Retinal pigment epithelial cell (primary cell): Measurements from ENCODE around the gene AACS.

ENCODE experiments used
- DNase-seq: peaks from one replicate; pipeline ENCODE4 v3.0.0-alpha.2; 2010; ENCODE audit warnings: low read depth
- H3K4me3 ChIP-seq: 2 replicates; pipeline ENCODE4 v1.5.1; 2011; ENCODE audit warnings: mild to moderate bottlenecking, low read length, control low read depth, moderate library complexity
- TF ChIP-seq, protein P1 (sequence below): conservative IDR thresholded peaks from 2 replicates; pipeline ENCODE4 v1.5.1; 2011; ENCODE audit warnings: low read depth, low read length, control low read depth, inconsistent platforms

AACS gene

GRCh38 chr12:125033288-125033687, 31.9 kb upstream of the AACS start:
- H3K4me3 ChIP-seq: no peak overlapping the region
- no peak for DNase-seq
- TF ChIP-seq, protein P1, sequence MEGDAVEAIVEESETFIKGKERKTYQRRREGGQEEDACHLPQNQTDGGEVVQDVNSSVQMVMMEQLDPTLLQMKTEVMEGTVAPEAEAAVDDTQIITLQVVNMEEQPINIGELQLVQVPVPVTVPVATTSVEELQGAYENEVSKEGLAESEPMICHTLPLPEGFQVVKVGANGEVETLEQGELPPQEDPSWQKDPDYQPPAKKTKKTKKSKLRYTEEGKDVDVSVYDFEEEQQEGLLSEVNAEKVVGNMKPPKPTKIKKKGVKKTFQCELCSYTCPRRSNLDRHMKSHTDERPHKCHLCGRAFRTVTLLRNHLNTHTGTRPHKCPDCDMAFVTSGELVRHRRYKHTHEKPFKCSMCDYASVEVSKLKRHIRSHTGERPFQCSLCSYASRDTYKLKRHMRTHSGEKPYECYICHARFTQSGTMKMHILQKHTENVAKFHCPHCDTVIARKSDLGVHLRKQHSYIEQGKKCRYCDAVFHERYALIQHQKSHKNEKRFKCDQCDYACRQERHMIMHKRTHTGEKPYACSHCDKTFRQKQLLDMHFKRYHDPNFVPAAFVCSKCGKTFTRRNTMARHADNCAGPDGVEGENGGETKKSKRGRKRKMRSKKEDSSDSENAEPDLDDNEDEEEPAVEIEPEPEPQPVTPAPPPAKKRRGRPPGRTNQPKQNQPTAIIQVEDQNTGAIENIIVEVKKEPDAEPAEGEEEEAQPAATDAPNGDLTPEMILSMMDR: no peak

- H3K4me3 ChIP-seq: no peak overlapping the region
- TF ChIP-seq, protein P1: peak; percentile 3
- no peak for DNase-seq
Measured at GRCh38 chr12:125038976-125039625, 26.1 kb upstream of the AACS start.

GRCh38 chr12:125049093-125049458, 16.2 kb upstream of the AACS start:
- H3K4me3 ChIP-seq: peak overlapping the region; percentile 64
- no peak for DNase-seq
- TF ChIP-seq, protein P1: no peak

- no peak for DNase-seq
- H3K4me3 ChIP-seq: no peak overlapping the region
- TF ChIP-seq, protein P1: no peak
Measured at GRCh38 chr12:125050446-125050845, 14.8 kb upstream of the AACS start.

GRCh38 chr12:125050868-125051267, 14.4 kb upstream of the AACS start:
- H3K4me3 ChIP-seq: no peak overlapping the region
- DNase-seq: no peak
- TF ChIP-seq, protein P1: no peak

DNA sequence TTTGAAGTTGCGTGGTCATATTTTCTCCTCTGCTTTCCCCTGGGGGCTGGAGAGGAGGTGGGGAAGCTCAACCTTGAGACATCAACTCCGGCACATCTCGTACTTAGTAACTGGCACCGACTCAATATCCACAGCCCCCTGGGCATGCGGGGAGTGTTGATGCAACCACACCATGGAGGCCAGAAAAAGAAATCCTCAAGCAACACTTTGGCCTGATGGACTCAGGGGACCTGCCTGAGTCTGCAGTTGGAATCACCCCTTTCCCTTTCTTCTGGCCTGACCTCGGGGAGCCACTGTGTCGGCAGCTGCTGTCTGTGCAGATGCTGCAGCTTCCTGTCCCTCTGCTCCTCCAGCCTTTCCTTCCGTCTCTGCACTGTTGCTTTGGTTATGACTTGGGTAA, 11.4 kb upstream of the AACS start:
- TF ChIP-seq, protein P1: no peak
- no peak overlapping the region for H3K4me3 ChIP-seq
- DNase-seq: no peak

GRCh38 chr12:125055591-125055990, 9.6 kb upstream of the AACS start:
- no peak overlapping the region for H3K4me3 ChIP-seq
- TF ChIP-seq, protein P1: no peak
- no peak for DNase-seq
